ENCODE results near the gene REV3L. TPM values are rescaled to one million over a fixed set of nuclear protein-coding genes. Genes with fewer than 3 reads are reported as not detected.

Gene REV3L
- total and polyA plus RNA-seq, 9 of the 15 experiments (the other 6 are each of a cell fraction or from before 2014, with no cell fraction given): 5.5 to 24.4 (median 14.4) TPM

DNA sequence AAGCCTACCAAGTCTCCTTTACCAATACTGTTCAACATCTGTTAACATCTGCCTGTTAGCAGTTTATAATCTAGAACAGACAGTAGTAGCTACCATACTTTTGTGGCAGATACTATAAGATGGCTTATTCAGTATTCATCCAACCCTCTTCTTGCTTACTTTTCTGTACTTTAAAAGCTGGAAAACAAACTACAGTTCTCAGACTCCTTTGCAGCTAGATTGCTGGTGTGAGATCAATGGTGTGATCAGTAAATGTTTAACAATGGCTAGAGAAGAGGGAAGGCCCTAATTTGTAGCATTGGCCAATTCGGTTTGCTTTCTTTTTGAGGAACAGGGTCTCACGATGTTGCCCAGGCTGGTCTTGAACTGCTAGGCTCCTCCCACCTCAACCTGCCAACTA lies 3.5 kb upstream of the REV3L start:
- intact Hi-C loops (cut with micrococcal nuclease) (no loop called here), in situ Hi-C loops (cut with MboI) (no loop called here)
- FAIRE-seq (no peak), DNase-seq (ENCODE audit: extremely low read depth in 1 of 4, low spot score in 3 of 4) (no peak), ATAC-seq (no peak)
- H3K9me3 ChIP-seq (replicated peaks; ENCODE audit: control insufficient read depth, insufficient read depth, low read depth, low read length): peaks cover 6% of the 10 kb centered on the region; the same call in 1 of the 2 replicates
- H3K4me2 ChIP-seq (ENCODE audit: insufficient read depth, low read length): no peak overlapping the region
- H2AFZ ChIP-seq (ENCODE audit: low read depth, low read length): no peak overlapping the region
- POLR2A ChIA-PET: interaction anchor here (1.5 to 2.1 kb wide), 2 partner anchors 14 to 79 kb away, joined by 3 to 4 read pairs; no protein-coding TSS in a partner anchor
- H3K36me3 ChIP-seq (ENCODE audit: control insufficient read depth, insufficient read depth, low read length): peaks cover 14% of the 10 kb centered on the region
- H3K27ac ChIP-seq (ENCODE audit: extremely low read depth, low read depth, low read length): no peak overlapping the region
- H3K9me1 ChIP-seq (ENCODE audit: control insufficient read depth, insufficient read depth, low read length): no peaks in the 10 kb centered on the region
- no peaks in the 10 kb centered on the region for H3K27me3 ChIP-seq (ENCODE audit: control insufficient read depth in 2 of 2, insufficient read depth in 2 of 2, low read length in 2 of 2)
- H3K79me2 ChIP-seq (ENCODE audit: control insufficient read depth, insufficient read depth, low read length): peaks cover 46% of the 10 kb centered on the region
- peaks cover 0 to 9% of the 10 kb centered on the region in 2 experiments; a peak in 3 of 5 replicates for H3K4me1 ChIP-seq (replicated peaks in 1 of 2; ENCODE audit: control insufficient read depth in 2 of 2, insufficient read depth in 2 of 2, low read length in 2 of 2)
- no peaks in the 10 kb centered on the region for H4K20me1 ChIP-seq (replicated peaks; ENCODE audit: control insufficient read depth, insufficient read depth, low read length)
- CTCF ChIA-PET (ENCODE audit: low intra/inter-chr PET ratio): no interaction called here
- no TSS peak for BruUV-seq (replicated peaks)
- WGBS (ENCODE audit: insufficient coverage, low coverage, missing lambda C conversion rate): 83% methylated on average over 2 of the region's 2 CpGs
- H3K9ac ChIP-seq (ENCODE audit: insufficient read depth in 1 of 2, low read depth in 2 of 2, low read length in 2 of 2): no peak overlapping the region
- no peak overlapping the region for H3K4me3 ChIP-seq
- TF ChIP-seq CBX3 (IDR thresholded peaks at IDR 0.05; ENCODE audit: borderline replicate concordance in 1 of 2, low read length in 2 of 2) (0 out of 3 replicates have a peak, but pooled peaks of 1 of the 2 experiments have one; percentile 83), TRIM24 (IDR thresholded peaks at IDR 0.05) (peak; percentile 26 to 65; a peak in 2 of 4 replicates), TRIM28 (IDR thresholded peaks at IDR 0.05) (peak; percentile 78), XRCC5 (IDR thresholded peaks at IDR 0.05; ENCODE audit: low read depth, low read length) (no peak)
- TF ChIP-seq, protein P1, sequence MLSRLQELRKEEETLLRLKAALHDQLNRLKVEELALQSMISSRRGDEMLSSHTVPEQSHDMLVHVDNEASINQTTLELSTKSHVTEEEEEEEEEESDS (CRISPR knock-in tag; IDR thresholded peaks at IDR 0.05): no peak

DNA sequence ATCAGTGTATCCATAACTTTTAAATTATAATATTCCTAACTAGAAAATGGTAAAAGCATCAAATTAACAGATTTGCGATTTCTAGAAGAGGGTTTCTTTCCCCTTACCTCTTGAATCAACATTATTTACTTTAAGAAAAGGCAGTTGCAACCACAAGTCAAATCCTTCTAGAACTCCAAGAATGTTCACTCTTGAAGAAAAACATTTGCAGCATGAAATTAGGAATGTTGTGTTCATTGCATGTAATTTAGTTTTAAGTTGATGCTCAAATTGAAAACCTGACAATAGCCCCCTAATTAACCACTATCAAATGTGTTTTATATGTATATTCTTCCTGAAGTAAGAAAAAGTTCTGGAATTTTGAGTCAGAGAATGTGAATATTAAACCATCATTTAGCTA lies 2.3 kb upstream of the REV3L start:
- FAIRE-seq: no peak
- peak overlapping the region in 1 of 2 experiments; percentile 96; a peak in 2 of 4 replicates for H3K9ac ChIP-seq (ENCODE audit: insufficient read depth in 1 of 2, low read depth in 2 of 2, low read length in 2 of 2)

More for the DNA sequence above, 2.3 kb upstream of the REV3L start:
- no peak overlapping the region; the same call in 1 of the 2 replicates for H3K4me3 ChIP-seq
- 18% methylated on average over 1 of the region's 1 CpG for WGBS (ENCODE audit: insufficient coverage, low coverage, missing lambda C conversion rate)
- CTCF ChIA-PET (ENCODE audit: low intra/inter-chr PET ratio): no interaction called here
- peaks cover 57% of the 10 kb centered on the region for H3K79me2 ChIP-seq (ENCODE audit: control insufficient read depth, insufficient read depth, low read length)
- peaks cover 14% of the 10 kb centered on the region for H3K36me3 ChIP-seq (ENCODE audit: control insufficient read depth, insufficient read depth, low read length)
- no peaks in the 10 kb centered on the region for H3K9me1 ChIP-seq (ENCODE audit: control insufficient read depth, insufficient read depth, low read length)
- intact Hi-C loops (cut with micrococcal nuclease): loop anchor here (2.0 kb wide), 1 partner anchor 119 kb away; the partner anchor contains the start of gene TRAF3IP2
- no peak for ATAC-seq
- no peaks in the 10 kb centered on the region for H4K20me1 ChIP-seq (replicated peaks; ENCODE audit: control insufficient read depth, insufficient read depth, low read length)
- no TSS peak for BruUV-seq (replicated peaks)
- peak overlapping the region; percentile 86 for H2AFZ ChIP-seq (ENCODE audit: low read depth, low read length)
- H3K27ac ChIP-seq (ENCODE audit: extremely low read depth, low read depth, low read length): peak overlapping the region; percentile 96; the same call in 2 of the 3 replicates
- POLR2A ChIA-PET: interaction anchor here (1.0 to 2.8 kb wide), 4 partner anchors 13 to 226 kb away, joined by 3 to 19 read pairs (median 3); a partner anchor contains a TSS
- peaks cover 6% of the 10 kb centered on the region; the same call in 1 of the 2 replicates for H3K9me3 ChIP-seq (replicated peaks; ENCODE audit: control insufficient read depth, insufficient read depth, low read depth, low read length)
- H3K4me2 ChIP-seq (ENCODE audit: insufficient read depth, low read length): peak overlapping the region; percentile 77; the same call in 1 of the 2 replicates
- no peak for DNase-seq (ENCODE audit: extremely low read depth in 1 of 4, low spot score in 3 of 4)
- in situ Hi-C loops (cut with MboI): no loop called here
- no peaks in the 10 kb centered on the region for H3K27me3 ChIP-seq (ENCODE audit: control insufficient read depth in 2 of 2, insufficient read depth in 2 of 2, low read length in 2 of 2)
- peaks cover 0 to 9% of the 10 kb centered on the region in 2 experiments; a peak in 3 of 5 replicates for H3K4me1 ChIP-seq (replicated peaks in 1 of 2; ENCODE audit: control insufficient read depth in 2 of 2, insufficient read depth in 2 of 2, low read length in 2 of 2)
- TF ChIP-seq FOXM1 (IDR thresholded peaks at IDR 0.05; ENCODE audit: low read depth): no peak
- no peak for TF ChIP-seq FOXM1 (CRISPR knock-in tag; IDR thresholded peaks at IDR 0.05; ENCODE audit: low read depth)
- no peak for TF ChIP-seq ZNF644 (tag; IDR thresholded peaks at IDR 0.05; ENCODE audit: low read depth)
- TF ChIP-seq ZNF174 (CRISPR knock-in tag; IDR thresholded peaks at IDR 0.05): no peak
- TF ChIP-seq, protein P2, sequence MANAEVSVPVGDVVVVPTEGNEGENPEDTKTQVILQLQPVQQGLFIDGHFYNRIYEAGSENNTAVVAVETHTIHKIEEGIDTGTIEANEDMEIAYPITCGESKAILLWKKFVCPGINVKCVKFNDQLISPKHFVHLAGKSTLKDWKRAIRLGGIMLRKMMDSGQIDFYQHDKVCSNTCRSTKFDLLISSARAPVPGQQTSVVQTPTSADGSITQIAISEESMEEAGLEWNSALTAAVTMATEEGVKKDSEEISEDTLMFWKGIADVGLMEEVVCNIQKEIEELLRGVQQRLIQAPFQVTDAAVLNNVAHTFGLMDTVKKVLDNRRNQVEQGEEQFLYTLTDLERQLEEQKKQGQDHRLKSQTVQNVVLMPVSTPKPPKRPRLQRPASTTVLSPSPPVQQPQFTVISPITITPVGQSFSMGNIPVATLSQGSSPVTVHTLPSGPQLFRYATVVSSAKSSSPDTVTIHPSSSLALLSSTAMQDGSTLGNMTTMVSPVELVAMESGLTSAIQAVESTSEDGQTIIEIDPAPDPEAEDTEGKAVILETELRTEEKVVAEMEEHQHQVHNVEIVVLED (CRISPR knock-in tag; IDR thresholded peaks at IDR 0.05): no peak
- no peak for TF ChIP-seq SAFB2 (IDR thresholded peaks at IDR 0.05; ENCODE audit: borderline replicate concordance, low read depth, low read length, severe bottlenecking)
- TF ChIP-seq RFX1 (IDR thresholded peaks at IDR 0.05): no peak
- no peak for TF ChIP-seq MTF1 (CRISPR knock-in tag; IDR thresholded peaks at IDR 0.05; ENCODE audit: borderline replicate concordance)
- no peak for TF ChIP-seq ZNF668 (CRISPR knock-in tag; IDR thresholded peaks at IDR 0.05)
